A549 (cell line): ENCODE results near the gene PLEKHG3. TPM values are rescaled to one million over a fixed set of nuclear protein-coding genes. Genes with fewer than 3 reads are reported as not detected.

ENCODE experiments used
- ATAC-seq, 2 experiments: fragments of 200-7000 bp in 1 of 2; fragments of >200 bp in 1 of 2; cut with Nextera tagmentation in 1 of 2; cut with Tn5 transposase in 1 of 2; 3 replicates each; pipeline versions ENCODE4 v1.8.0 to v1.9.1; 2018 to 2020; ENCODE audit warnings: mild to moderate bottlenecking in 1 of 2, moderate library complexity in 1 of 2
- CTCF ChIA-PET: fragments of 300-600 bp; sonication (Branson Sonifier 250); formaldehyde crosslinking; extraction: SDS; loops from one replicate; lab custom pipeline; 2021; ENCODE audit warnings: antibody characterized with exemption, inconsistent platforms; lab: Yijun Ruan, JAX
- POLR2A ChIA-PET: fragments of 350-600 bp; formaldehyde crosslinking; extraction: SDS; loops from one replicate; lab custom pipeline; 2021; ENCODE audit warnings: antibody characterized with exemption, inconsistent platforms; lab: Yijun Ruan, JAX
- DNase-seq, 2 experiments: peaks; one replicate each; pipeline versions ENCODE4 v3.0.0 to v3.0.0-alpha.2; 2011 to 2016; ENCODE audit warnings: low read depth in 1 of 2, low spot score in 1 of 2
- FAIRE-seq: peaks from 2 replicates; lab custom pipeline; 2011; peaks lifted over from hg19 to GRCh38; lab: Jason Lieb, UNC
- H3K27ac ChIP-seq, 2 experiments: fragments of >200 bp; sonication (Bioruptor Twin); formaldehyde crosslinking; 3 replicates each; pipeline ENCODE4 v1.5.1; 2016 to 2017
- H3K4me1 ChIP-seq: fragments of >200 bp; sonication (Bioruptor Twin); formaldehyde crosslinking; 3 replicates; pipeline ENCODE4 v1.6.1; 2016
- H3K4me2 ChIP-seq: fragments of >200 bp; sonication (Bioruptor Twin); formaldehyde crosslinking; 3 replicates; pipeline ENCODE4 v1.6.1; 2016
- H3K4me3 ChIP-seq: fragments of >200 bp; sonication (Bioruptor Twin); formaldehyde crosslinking; 3 replicates; pipeline ENCODE4 v1.5.1; 2016
- H3K9me3 ChIP-seq: fragments of >200 bp; sonication (Bioruptor Twin); formaldehyde crosslinking; 3 replicates; pipeline ENCODE4 v1.6.1; 2016
- ATOH8 ChIP-seq: fragments of 250-450 bp; sonication (Bioruptor Pico); IDR thresholded peaks from 2 replicates; pipeline ENCODE4 v1.5.0; 2020; ENCODE audit warnings: low read depth, mild to moderate bottlenecking, moderate library complexity
- BHLHE40 ChIP-seq: IDR thresholded peaks from 2 replicates; pipeline ENCODE4 v1.6.1; 2012; ENCODE audit warnings: low read depth, low read length, inconsistent platforms
- CHD4 ChIP-seq: fragments of 200-600 bp; sonication (generic); IDR thresholded peaks from 2 replicates; pipeline ENCODE4 v1.6.1; 2016; ENCODE audit warnings: antibody characterized with exemption, mild to moderate bottlenecking, borderline replicate concordance
- EHMT2 ChIP-seq: fragments of 200-600 bp; sonication (generic); IDR thresholded peaks from 2 replicates; pipeline ENCODE4 v1.6.1; 2016; ENCODE audit warnings: antibody characterized with exemption, low read depth, mild to moderate bottlenecking, moderate library complexity
- HOXA7 ChIP-seq: fragments of 250-450 bp; sonication (Bioruptor Pico); IDR thresholded peaks from 2 replicates; pipeline ENCODE4 v1.5.0; 2020; ENCODE audit warnings: mild to moderate bottlenecking, moderate library complexity
- KDM5A ChIP-seq: fragments of 200-600 bp; sonication (generic); IDR thresholded peaks from 2 replicates; pipeline ENCODE4 v1.6.1; 2016; ENCODE audit warnings: antibody characterized with exemption, mild to moderate bottlenecking
- MAZ ChIP-seq: fragments of 150-350 bp; IDR thresholded peaks from 2 replicates; pipeline ENCODE4 v1.6.1; 2014; ENCODE audit warnings: antibody characterized with exemption, low read depth, low read length, borderline replicate concordance
- MYC ChIP-seq: IDR thresholded peaks from 2 replicates; pipeline ENCODE4 v1.6.1; 2012; ENCODE audit warnings: mild to moderate bottlenecking, inconsistent platforms, low read length, improper control_type of control experiment, borderline replicate concordance
- POLR2AphosphoS2 ChIP-seq: conservative IDR thresholded peaks from 2 replicates; pipeline ENCODE4 v1.6.1; 2012; ENCODE audit warnings: low read length, improper control_type of control experiment, inconsistent platforms
- RCOR1 ChIP-seq: fragments of 150-350 bp; IDR thresholded peaks from 2 replicates; pipeline ENCODE4 v1.6.1; 2014; ENCODE audit warnings: antibody characterized with exemption, low read length, low read depth
- REST ChIP-seq: fragments of 200-600 bp; sonication (generic); IDR thresholded peaks from 2 replicates; pipeline ENCODE4 v1.6.1; 2016; ENCODE audit warnings: antibody characterized with exemption, mild to moderate bottlenecking, moderate library complexity
- RFX5 ChIP-seq: fragments of 450-650 bp; IDR thresholded peaks from 2 replicates; pipeline ENCODE4 v1.7.1; 2014; ENCODE audit warnings: antibody characterized with exemption, mild to moderate bottlenecking, moderate library complexity
- RNF2 ChIP-seq: fragments of 200-600 bp; sonication (generic); IDR thresholded peaks from 2 replicates; pipeline ENCODE4 v1.6.1; 2016; ENCODE audit warnings: low read depth, mild to moderate bottlenecking, antibody characterized with exemption, moderate library complexity, borderline replicate concordance
- SREBF2 ChIP-seq: fragments of 450-650 bp; IDR thresholded peaks from 2 replicates; pipeline ENCODE4 v1.6.1; 2014; ENCODE audit warnings: mild to moderate bottlenecking, moderate library complexity
- TP53 ChIP-seq: fragments of 250-450 bp; sonication (Bioruptor Pico); IDR thresholded peaks from 2 replicates; pipeline ENCODE4 v1.5.0; 2021; ENCODE audit warnings: mild to moderate bottlenecking, moderate library complexity
- ZNF302 ChIP-seq: fragments of 250-450 bp; sonication (Bioruptor Pico); IDR thresholded peaks from 2 replicates; pipeline ENCODE4 v1.9.0; 2021; ENCODE audit warnings: inconsistent platforms, mild to moderate bottlenecking, moderate library complexity
- WGBS: methylation state at CpG from one replicate; pipeline ENCODE4 v1.1.6; 2017; ENCODE audit errors: missing lambda C conversion rate; 5-methylcytosine and 5-hydroxymethylcytosine counted together
- polyA plus RNA-seq, 4 experiments: library from polyadenylated mRNA; depleted of rRNA in 3 of 4; stranded (reverse); fragments of >200 nt; fragmentation: RNase III in 1 of 4; extraction: RNeasy Plus Mini Kit Qiagen cat#74134 plus additional on column Dnase treatment in 1 of 4; gene quantifications; 2 replicates in 3 of 4; 3 replicates in 1 of 4; pipeline ENCODE4 v1.2.3, GENCODE V29; 2011 to 2017

The PLEKHG3 gene
- polyA plus RNA-seq, 2 of the 4 experiments (the other 2 are of a cell fraction), result 21.9 to 30.5 TPM

- FAIRE-seq (no peak), ATAC-seq (no peak), DNase-seq (no peak)
- CTCF ChIA-PET, result interaction anchor here (1.1 to 3.9 kb wide), 5 partner anchors 19 to 55 kb away, joined by 3 to 11 read pairs (median 7); partner anchors contain the start of gene PLEKHG3
- no peak for TF ChIP-seq TP53 (CRISPR knock-in tag)
- TF ChIP-seq KDM5A, result no peak
- no peak for TF ChIP-seq BHLHE40
- TF ChIP-seq EHMT2, result no peak
- TF ChIP-seq RNF2, result no peak
- TF ChIP-seq RCOR1, result no peak
- TF ChIP-seq ATOH8 (CRISPR knock-in tag), result no peak
- TF ChIP-seq ZNF302 (CRISPR knock-in tag), result no peak
- no peak for TF ChIP-seq RFX5
- TF ChIP-seq SREBF2, result no peak
- Histone ChIP-seq H3K4me1 (peaks cover 52% of the 10 kb centered on the region), H3K27ac (peak overlapping the region; percentile 81 to 84; a peak in 4 of 6 replicates), H3K4me3 (no peak overlapping the region), H3K9me3 (no peaks in the 10 kb centered on the region), H3K4me2 (no peak overlapping the region)
- WGBS, result 94% methylated on average over 20 of the region's 22 CpGs
- POLR2A ChIA-PET, result no interaction called here
Measured at GRCh38 chr14:64727551-64728071, 23.4 kb downstream of the PLEKHG3 start.

- Histone ChIP-seq H3K4me2 (no peak overlapping the region), H3K4me1 (peaks cover 47% of the 10 kb centered on the region), H3K27ac (peak overlapping the region in 1 of 2 experiments; percentile 84; a peak in 3 of 6 replicates), H3K4me3 (no peak overlapping the region), H3K9me3 (no peaks in the 10 kb centered on the region)
- ATAC-seq (no peak), FAIRE-seq (no peak), DNase-seq (no peak)
- TF ChIP-seq EHMT2 (no peak), REST (no peak), MAZ (no peak), HOXA7 (CRISPR knock-in tag) (no peak), KDM5A (no peak), POLR2AphosphoS2 (no peak), RFX5 (no peak), ATOH8 (CRISPR knock-in tag) (no peak), MYC (no peak), TP53 (CRISPR knock-in tag) (no peak), CHD4 (no peak), RCOR1 (no peak)
- WGBS, result 91% methylated on average over 4 of the region's 6 CpGs
- POLR2A ChIA-PET, result no interaction called here
- CTCF ChIA-PET, result interaction anchor here (1.1 to 1.6 kb wide), 2 partner anchors 34 to 37 kb away, joined by 3 to 6 read pairs; no protein-coding TSS in a partner anchor
Measured at GRCh38 chr14:64728106-64728505, 23.9 kb downstream of the PLEKHG3 start.

- TF ChIP-seq BHLHE40 (no peak), REST (no peak)
- no peak overlapping the region for H3K4me3 ChIP-seq
- no peak for ATAC-seq
- ChIA-PET POLR2A (no interaction called here), CTCF (no interaction called here)
- no peak overlapping the region for H3K4me2 ChIP-seq
- peak overlapping the region in 1 of 2 experiments; percentile 58; a peak in 2 of 6 replicates for H3K27ac ChIP-seq
- no peak for DNase-seq
- H3K4me1 ChIP-seq, result peaks cover 39% of the 10 kb centered on the region
- no peaks in the 10 kb centered on the region for H3K9me3 ChIP-seq
- WGBS, result 98% methylated on average over 10 of the region's 10 CpGs
- no peak for FAIRE-seq
Measured at GRCh38 chr14:64728856-64729255, 24.6 kb downstream of the PLEKHG3 start.
